HG03565 (cell line): ENCODE measurements around the gene EIF2B4.

Source experiments
- ATAC-seq: cut with Tn5 transposase; IDR thresholded peaks from one replicate; pipeline ENCODE4 v1.9.1; 2021; ENCODE audit warnings: mild to moderate bottlenecking, moderate library complexity; ENCODE audit not compliant: unreplicated experiment

The EIF2B4 gene

DNA sequence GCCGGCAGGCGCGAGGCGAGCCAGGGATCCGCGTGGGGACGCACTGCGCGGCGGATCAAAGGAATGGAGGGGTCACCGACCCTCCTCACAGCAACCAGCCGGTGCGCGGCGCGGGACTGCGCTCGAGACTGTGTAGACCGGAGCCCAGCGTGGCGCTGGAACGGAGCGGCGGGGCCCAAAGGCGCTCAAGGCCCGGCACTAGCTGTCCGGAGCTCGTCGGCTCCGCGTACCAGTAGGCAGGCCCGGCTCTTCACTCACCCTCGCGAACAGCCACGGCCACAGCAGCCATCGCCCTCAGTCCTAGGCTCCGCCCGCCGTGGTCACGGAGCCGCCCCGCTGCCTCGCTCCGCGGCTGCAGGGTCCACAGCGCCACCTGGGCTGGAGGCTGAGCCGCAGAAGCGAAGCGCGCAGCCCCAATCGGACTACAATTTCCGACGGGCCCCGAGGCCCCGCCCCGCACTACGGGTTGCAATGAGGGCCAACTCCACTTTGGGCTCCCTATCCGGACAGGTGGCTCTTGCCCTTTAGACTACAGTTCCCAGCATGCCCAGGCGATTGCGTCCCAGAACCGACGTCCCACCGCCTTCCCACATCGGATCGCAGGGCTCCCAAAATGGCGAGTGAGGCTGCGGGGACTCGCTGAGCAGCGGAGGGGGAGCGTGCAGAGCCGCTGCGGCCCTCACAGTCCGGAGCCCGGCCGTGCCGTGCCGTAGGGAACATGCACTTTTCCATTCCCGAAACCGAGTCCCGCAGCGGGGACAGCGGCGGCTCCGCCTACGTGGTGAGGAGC, at the start of gene EIF2B4, which contains the start of gene SNX17:
Gene EIF2B4, minus strand, starts transcription at position 313 of the 790 bp plus-strand sequence. Its CDS starts 24 bp downstream, at position 289.
Gene SNX17, plus strand, starts transcription at position 591 of the 790 bp plus-strand sequence. Its CDS starts 128 bp downstream, at position 719.
- peak; percentile 76 for ATAC-seq

DNA sequence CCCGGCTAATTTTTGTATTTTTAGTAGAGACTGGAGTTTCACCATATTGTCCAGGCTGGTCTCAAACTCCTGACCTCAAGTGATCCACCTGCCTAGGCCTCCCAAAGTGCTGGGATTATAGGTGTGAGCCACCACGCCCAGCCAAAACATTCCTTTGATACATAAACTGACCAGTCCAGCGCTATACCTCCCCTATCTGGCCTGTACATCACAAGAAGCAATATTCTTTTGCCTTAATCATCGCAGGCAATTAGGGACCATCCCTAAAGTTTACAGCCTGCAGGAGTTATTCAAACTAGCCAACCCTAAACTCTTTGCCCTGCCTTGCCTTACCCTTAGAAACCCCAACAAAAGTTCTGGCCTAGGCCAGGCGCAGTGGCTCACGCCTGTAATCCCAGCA, 46.0 kb upstream of the EIF2B4 start:
- ATAC-seq: no peak

GRCh38 chr2:27412419-27413152, 42.4 kb upstream of the EIF2B4 start:
- ATAC-seq: no peak

- ATAC-seq: peak; percentile 87
Observed at GRCh38 chr2:27409321-27410073, 39.4 kb upstream of the EIF2B4 start, which contains the start of gene PPM1G. TSS of gene PPM1G (minus strand) at chr2:27409591. CDS start at chr2:27409422, 169 bp downstream.

DNA sequence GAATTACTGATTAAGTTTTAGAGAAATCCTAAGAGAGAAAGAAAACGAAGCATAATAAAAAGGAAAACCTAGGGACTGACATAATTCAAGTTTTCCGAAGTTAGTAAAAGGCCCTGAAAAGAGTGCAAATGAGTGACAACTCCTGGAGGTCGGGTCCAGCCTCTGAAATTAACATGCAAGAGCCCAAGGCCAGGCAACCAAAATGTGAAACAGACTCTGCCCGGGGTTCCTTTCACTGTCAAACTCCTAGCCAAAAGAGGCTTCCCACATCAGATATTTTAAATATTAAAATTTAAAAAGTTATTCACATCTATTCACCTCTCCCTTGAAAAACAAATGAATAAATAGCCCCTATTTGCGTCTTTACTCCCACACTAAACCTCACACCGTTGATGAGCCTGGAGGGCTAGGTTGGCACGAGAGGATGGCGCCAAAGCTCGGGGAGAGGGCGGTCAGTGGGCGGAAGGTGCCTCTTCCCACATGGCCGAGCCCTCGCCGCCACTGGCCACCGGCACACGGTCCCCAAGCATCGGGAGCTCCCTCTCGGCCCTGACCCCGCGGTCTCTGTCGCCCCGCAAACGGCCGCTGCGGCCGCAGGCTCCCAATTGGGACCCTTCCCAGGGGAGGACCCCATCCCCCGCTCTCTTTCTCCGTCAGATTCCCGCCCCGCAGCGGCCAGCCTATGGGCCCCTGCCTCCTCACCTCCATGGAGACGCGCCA, 38.6 kb upstream of the EIF2B4 start:
- peak; percentile 12 for ATAC-seq

- no peak for ATAC-seq
Observed at GRCh38 chr2:27407798-27408491, 37.8 kb upstream of the EIF2B4 start.

DNA sequence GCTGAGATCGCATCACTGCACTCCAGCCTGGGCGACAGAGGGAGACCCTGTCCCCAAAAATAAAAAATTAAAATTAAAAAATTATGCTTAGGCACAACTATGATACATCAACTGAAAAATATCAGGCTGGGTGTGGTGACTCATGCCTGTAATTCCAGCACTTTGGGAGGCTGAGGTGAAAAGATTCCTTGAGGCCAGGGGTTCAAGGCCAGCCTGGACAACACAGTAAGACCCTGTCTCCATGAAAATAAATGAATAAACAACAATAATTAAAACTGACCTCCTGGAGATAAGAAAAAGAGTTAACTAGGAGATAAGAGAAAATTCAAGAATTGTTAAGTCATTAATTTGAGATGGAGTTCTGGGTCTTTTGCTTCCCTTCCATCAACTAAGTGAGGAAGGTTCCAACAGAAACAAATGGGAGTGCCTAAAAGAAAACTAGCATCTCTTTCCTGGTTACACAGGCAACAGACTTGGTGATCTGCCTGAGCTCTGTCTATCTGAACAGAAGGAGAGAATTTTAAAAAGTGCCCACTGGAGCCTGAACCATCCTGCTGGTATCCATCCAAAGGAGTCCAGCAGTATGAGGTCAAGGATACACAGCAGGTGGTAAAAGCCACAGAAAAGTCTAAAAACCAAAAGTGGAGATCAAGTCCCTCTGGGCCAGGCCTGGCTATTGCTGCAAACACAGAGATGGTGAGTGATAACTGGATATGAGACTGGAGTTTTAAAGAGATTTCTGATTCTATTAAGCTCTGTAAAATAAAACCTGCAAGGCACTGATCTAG, 30.4 kb upstream of the EIF2B4 start:
- no peak for ATAC-seq

GRCh38 chr2:27398962-27399361, 28.8 kb upstream of the EIF2B4 start:
- ATAC-seq: no peak

DNA sequence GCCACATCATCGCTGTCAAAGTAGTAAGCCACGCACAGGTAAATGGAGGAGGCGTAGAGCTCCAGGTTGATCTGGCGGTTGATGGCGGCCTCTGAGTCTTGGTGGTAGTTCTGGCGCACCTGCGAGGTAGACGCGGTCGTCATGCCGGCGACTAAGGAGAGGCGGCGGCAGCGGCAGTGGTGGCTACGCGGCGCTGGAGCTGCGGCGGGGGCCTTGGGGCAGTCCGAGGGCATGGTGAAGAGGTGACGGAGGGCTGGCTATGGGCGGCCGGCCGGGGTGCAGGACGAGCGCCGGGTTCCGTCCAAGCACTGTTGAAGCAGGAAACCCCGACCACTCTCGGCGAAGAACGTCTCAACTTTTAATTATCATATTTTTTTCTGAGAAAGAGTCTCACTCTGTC, 23.1 kb upstream of the EIF2B4 start:
- no peak for ATAC-seq

DNA sequence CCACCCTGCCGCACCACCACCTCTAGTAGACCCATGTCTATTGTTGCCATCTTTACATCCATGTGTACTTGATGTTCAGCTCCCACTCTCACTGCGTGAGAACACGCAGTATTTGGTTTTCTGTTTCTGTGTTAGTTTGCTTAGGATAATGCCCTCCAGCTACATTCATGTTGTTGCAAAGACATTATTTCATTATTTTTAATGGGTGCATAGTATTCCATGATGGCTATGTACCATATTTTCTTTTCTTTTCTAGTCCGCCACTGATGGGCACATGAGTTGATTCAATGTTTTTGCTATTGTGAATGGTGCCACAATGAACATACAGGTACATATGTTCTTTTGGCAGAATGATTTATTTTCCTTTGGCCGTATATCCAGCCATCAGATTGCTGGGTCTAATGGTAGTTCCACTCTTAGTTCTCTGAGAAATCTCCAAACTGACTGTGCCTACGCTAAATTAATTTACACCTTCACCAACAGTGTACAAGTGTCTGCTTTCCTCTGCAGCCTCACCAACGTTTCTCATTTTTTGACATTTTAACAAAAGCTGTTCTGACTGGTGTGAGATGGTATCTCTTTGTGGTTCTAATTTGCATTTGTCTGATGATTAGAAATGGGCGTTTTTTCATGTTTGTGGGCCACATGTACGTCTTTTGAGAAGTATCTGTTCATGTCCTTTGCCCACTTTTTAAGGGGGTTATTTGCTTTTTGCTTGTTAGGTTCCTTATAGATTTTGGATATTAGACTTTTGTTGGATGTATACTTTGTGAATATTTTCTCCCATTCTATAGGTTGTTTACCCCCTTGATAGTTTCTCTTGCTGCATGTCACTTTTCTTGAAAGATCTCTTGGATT, 20.9 kb upstream of the EIF2B4 start:
- ATAC-seq: no peak

- no peak for ATAC-seq
Observed at GRCh38 chr2:27381577-27382181, 11.5 kb upstream of the EIF2B4 start.

DNA sequence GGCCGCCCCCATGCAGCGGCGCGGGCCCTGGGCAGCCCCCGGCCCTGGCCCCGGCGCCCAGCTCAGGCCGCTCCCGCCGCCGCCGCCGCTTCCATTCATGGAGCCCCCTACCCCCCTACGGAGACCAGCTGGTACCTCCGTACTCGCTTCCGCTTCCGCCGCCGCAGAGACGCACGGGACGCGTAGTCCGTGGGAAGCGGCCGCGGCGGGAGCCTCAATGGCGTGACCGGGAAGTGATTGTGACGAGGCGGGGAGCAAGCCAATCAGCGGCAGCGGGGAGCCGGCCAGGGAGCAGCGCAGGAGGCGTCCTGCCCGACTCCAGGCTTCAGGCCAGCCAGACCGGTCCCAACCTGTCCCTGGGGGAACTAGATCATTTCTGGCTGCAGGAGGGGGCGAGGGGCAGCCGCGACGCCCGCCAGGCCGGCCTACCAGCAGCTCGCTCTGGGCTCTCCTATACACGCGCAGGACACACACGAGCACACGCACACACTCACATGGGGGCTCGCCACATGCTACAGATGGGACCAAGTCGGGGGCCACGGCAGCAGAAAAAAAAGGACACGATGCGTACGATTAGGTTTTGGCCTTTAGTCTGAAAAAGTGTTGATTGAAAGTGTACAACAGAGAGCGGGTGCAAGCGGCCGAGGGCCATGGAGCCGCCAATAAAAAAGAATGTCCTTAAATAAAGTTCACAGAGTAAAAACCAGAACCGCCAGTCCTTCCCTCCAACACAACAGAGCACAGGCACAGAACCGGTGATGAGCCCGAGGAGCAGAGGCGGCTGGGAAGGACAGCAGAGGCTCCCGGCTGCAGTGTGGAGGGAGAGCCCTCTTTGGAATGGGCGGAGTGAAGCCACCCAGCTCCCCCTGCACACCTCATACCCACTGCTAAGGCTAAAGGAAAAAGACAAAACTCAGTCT, 10.7 kb upstream of the EIF2B4 start, which contains the start of gene ZNF513:
Gene ZNF513, minus strand, starts transcription at position 109 of the 920 bp plus-strand sequence. CDS start 208 bp downstream, outside the sequence.
- ATAC-seq: peak; percentile 84

DNA sequence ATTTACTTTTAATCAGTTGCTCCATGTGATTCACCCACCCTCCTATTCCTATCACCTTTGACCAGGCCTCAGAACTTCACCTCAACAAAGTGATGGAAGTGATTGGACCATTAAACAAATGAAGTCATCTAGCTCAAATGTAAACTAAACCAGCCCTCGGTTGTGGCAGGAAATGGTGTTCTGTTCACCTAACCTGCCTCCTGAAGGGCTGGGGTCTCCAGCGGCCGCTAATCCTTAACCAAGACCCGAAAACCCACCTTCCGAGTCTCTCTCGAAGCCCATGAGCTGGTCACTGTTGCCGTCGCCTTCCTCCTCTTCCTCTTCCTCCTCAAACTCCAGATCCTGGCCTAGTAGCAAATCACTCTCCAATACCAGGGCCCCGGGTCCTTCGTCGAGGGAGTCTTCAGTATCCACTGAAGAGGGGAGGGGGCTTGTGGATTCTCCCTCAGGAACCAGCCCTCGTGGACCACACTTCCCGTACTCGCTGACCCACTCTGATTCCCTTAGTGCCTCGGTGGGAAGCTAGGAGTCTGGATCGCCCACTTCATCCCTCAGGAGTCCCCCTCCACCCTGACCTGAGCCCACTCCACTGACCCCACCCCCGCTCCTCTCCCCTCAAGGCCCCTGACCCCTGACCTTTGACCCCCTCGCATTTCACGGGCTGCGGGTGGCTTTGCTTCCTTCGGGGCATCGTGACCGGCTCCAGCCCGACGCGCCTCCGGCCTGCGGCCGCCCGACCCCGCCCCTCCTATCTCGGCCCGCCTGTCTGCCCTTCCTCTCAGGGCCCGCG, 9.9 kb upstream of the EIF2B4 start:
- peak; percentile 16 for ATAC-seq

- no peak for ATAC-seq
Observed at GRCh38 chr2:27379383-27379835, 9.3 kb upstream of the EIF2B4 start.

DNA sequence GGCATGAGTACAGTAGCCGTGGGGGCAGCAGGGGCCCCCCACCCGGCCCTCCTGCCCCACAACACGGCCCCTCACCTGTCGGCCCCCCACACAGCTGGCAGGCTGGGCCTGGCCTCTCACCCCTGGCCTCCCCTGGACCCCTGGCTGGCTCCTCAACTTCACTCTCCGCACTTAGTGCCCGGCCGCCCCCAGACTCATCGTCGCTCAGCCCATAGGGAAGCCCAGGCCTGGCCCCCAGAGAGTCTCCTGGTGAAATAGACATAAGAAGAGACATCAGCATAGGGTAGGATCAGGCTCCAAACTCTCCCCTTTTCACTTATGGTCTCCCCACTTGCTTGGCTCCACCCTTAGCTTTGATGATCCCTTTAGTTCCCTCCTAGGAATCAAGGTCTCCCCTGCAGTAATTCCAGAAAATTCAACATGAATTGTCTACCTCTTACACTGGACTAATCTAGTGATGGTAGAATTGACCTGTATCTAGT, 8.7 kb upstream of the EIF2B4 start:
- no peak for ATAC-seq
